Fibroblast of mammary gland (primary cell): Measurements from ENCODE around the gene PPM1D.

Experiments
- DNase-seq: peaks from one replicate; pipeline ENCODE4 v3.0.0-alpha.2; 2010; ENCODE audit warnings: low read depth
- H3K4me3 ChIP-seq: 2 replicates; pipeline ENCODE4 v1.5.1; 2011; ENCODE audit warnings: low read depth, mild to moderate bottlenecking, low read length, moderate library complexity; ENCODE audit not compliant: control insufficient read depth
- TF ChIP-seq, protein P1 (sequence below): conservative IDR thresholded peaks from 2 replicates; pipeline ENCODE4 v1.5.1; 2011; ENCODE audit warnings: low read depth, low read length, inconsistent platforms; ENCODE audit not compliant: control insufficient read depth, insufficient read depth

PPM1D gene

DNA sequence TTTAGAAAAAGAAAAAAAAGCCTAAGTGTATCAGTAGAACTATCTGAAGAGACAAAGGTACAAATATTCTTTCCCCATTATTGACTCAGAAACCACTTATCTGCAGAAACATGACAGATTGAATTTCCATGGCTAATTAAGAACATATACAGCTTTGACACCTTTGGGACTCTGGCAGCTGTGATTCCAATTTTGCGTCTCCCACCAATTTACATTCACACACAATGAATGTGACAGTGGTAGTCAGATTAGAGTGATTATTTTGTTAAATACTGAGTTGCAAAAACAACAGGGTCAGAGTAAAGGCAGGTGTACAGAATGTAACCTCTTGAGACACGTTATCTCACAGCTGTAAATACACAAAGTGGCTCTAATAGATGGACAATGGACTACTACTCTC, 5.3 kb upstream of the PPM1D start:
- H3K4me3 ChIP-seq, result no peak overlapping the region
- TF ChIP-seq, protein P1, sequence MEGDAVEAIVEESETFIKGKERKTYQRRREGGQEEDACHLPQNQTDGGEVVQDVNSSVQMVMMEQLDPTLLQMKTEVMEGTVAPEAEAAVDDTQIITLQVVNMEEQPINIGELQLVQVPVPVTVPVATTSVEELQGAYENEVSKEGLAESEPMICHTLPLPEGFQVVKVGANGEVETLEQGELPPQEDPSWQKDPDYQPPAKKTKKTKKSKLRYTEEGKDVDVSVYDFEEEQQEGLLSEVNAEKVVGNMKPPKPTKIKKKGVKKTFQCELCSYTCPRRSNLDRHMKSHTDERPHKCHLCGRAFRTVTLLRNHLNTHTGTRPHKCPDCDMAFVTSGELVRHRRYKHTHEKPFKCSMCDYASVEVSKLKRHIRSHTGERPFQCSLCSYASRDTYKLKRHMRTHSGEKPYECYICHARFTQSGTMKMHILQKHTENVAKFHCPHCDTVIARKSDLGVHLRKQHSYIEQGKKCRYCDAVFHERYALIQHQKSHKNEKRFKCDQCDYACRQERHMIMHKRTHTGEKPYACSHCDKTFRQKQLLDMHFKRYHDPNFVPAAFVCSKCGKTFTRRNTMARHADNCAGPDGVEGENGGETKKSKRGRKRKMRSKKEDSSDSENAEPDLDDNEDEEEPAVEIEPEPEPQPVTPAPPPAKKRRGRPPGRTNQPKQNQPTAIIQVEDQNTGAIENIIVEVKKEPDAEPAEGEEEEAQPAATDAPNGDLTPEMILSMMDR, result no peak
- no peak for DNase-seq

DNA sequence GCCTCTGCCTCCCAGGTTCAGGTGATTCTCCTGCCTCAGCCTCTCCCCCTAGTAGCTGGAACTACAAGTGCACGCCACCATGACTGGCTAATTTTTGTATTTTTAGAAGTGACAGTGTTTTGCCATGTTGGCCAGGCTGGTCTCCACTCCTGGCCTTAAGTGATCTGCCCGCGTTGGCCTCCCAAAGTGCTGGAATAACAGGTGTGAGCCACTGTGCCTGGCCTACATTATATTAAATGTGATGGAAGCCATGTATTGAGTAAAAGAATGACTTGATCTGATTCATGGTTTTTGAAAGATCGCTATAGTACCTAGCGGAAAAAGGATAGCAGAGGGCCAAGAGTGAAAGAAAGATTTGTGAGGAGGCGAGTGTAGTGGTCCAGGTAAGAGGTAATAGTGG, 2.7 kb upstream of the PPM1D start:
- H3K4me3 ChIP-seq, result no peak overlapping the region
- TF ChIP-seq, protein P1, result no peak

DNA sequence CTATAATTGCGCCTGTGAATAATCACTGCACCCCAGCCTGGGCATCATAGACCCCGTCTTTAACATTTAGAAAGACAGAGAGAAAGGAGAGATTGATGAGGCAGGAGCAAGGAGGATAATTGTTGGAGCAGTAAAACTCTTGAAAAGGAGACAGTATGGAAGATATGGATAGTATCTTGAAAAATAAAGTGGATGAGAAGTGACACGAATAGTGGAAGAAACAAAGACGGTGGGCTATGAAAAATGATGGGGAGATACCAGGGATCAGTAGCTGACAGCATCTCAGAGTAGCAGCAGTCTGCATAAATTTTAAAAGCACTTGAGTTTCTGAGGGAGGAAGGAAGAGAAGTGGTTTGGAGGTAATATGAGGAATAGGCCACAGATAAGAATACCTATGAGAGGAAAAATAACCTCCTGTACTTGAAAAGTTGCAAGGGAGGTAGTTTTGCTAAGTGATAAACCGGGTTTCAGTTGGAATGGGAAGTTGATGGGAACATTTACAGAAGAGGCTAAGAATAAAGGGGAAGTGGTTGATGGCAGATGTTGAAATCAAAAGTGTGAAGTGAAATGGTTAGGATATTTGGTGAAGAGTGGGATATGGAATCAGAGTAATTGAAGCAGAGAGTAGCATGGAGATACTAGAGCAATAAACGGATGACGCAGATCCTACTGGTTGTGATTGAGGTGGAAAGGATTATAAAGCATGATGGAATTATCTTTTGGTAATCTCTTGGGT, 1.8 kb upstream of the PPM1D start:
- no peak overlapping the region for H3K4me3 ChIP-seq
- TF ChIP-seq, protein P1, result no peak
- no peak for DNase-seq

More for the DNA sequence above, 2.7 kb upstream of the PPM1D start:
- no peak for DNase-seq

DNA sequence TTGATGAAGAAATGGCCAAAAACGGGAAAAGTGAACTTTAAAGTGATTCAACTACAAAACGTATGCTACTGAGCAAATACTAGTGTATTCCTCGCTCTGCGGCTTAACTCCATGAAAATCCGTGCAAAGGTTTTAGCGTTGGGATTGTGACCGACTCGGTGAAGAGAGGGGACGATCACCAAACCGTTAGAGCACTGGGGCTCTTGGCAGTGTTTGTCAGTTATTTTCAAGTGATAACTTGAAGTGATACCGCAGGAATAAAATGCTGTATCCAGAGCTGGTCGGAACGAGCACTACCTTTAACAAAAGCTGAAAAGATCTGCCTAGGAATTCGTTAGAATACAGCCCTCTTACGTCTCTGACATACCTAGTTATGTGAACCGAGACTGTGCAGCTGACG, 773 bp upstream of the PPM1D start:
- peak overlapping the region; percentile 90 for H3K4me3 ChIP-seq
- TF ChIP-seq, protein P1, result no peak
- DNase-seq, result no peak

DNA sequence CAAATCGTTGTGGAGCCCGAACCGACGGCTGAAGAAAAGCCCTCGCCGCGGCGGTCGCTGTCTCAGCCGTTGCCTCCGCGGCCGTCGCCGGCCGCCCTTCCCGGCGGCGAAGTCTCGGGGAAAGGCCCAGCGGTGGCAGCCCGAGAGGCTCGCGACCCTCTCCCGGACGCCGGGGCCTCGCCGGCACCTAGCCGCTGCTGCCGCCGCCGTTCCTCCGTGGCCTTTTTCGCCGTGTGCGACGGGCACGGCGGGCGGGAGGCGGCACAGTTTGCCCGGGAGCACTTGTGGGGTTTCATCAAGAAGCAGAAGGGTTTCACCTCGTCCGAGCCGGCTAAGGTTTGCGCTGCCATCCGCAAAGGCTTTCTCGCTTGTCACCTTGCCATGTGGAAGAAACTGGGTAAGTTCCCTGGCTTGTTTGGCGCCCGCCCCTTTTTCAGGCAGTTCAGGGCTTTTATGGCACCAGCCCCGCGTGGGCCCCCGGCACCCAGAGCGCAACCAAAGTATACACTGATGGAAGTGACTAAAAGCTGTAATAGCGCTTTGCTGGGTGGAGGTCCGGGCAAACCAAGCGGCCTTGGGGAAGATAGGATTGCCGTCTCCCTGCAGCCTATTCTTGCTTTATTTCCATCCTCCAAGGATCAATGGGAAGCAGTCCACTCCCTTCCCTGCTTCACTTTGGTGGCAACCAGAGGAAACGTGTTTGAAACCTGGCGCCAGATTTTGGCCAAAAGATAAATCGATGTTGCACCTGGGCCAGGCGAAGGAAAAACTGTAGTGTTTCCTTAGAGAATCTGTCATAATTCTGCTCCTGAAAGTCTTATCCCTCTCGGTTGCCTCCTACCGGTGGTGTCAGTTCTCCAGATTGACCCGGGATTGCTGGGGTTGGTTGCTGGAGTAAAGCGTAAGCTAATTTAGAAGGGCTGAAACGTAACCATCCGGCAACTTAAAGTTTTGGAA, 775 bp downstream of the PPM1D start:
- peak overlapping the region; percentile 97 for H3K4me3 ChIP-seq
- peak; percentile 88 for DNase-seq
- TF ChIP-seq, protein P1, result peak; percentile 85

DNA sequence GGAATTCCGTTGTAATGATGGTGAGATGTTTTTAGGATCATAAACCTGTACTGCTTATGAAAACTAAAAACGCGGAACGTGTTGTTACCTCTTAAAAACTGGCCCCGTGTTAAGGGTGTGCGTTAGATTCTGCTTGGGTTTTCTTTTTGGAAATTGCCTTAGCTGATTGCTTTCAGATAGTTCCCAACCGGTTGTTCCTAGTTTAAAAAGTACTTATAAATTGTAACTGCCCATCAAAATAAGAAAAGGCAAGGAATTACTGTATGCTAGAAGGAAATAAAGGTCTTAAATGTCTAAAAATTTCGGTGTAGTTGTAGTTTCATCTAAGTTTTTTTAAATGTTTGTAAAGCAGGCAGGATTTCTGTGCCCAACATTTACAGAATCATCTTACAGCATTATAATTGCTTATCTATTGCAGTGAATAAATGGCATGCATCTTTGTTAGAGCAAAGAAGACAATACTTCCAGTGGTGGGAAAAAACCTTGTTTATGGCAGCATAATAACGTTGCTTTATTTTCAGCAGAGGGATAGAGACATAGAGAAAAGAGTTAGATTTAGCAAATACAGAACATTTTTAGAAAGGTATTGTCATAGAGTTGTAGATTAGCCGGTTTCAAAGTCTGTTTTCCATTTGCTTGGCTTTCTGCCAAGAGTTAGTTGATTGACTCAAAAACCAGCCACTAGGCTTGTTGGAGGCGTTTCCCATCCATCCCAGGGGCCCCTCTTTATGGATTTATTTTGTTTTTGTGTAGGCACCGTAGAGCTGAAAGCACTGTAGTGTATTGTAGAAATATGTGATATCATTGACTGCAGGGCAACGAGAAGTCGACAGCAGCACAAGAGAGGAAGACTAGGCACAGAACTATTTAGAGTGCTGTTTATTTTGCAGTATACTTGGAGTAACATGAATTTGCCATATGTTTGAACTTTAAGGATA, 1.7 kb downstream of the PPM1D start:
- TF ChIP-seq, protein P1, result no peak
- peak; percentile 84 for DNase-seq
- peak overlapping the region; percentile 97 for H3K4me3 ChIP-seq
